SH-SY5Y (cell line): ENCODE measurements around the gene SND1.

Experiments
- GATA2 ChIP-seq: IDR thresholded peaks from 2 replicates; pipeline ENCODE4 v1.6.1; 2011; ENCODE audit warnings: mild to moderate bottlenecking, low read depth, low read length
- GATA3 ChIP-seq: IDR thresholded peaks from 2 replicates; pipeline ENCODE4 v1.6.1; 2011; ENCODE audit warnings: low read depth, mild to moderate bottlenecking, low read length, moderate library complexity

GRCh38 chr7:127879436-127879835, 227.4 kb downstream of the SND1 start:
- TF ChIP-seq GATA3 (no peak), GATA2 (no peak)
